ENCODE measurements around the gene HLA-DOB.
A peak's percentile ranks its signal among the peaks of the same experiment; 100 is the strongest.

HLA-DOB gene

GRCh38 chr6:32803416-32803815, 13.4 kb downstream of the HLA-DOB start:
- no peak for TF ChIP-seq CTCF (IDR thresholded peaks at IDR 0.05; ENCODE audit: low read depth, low read length)
- no peak for TF ChIP-seq EZH2phosphoT487 (IDR thresholded peaks at IDR 0.05; ENCODE audit: low read depth)
- no peaks in the 10 kb centered on the region for H3K79me2 ChIP-seq (ENCODE audit: low read length)

DNA sequence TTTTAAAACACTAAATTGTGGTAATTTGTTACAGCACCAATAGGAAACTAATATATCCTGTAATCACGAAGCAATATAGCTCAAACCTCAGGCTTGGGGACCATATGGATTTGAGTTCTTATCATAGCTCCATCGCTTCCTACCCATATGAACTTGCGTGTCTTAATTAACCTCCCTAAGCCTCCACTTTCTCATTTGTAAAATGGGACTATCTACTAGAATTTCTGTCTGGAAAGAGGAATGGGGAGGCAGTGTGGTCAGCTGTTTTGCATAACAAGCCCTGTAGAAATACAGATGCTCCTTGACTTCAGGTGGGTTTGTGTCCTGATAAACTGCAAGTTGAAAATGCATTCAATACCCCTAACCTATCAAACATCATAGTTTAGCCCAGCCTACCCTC, 17.1 kb downstream of the HLA-DOB start:
- H3K27ac ChIP-seq (ENCODE audit: low read length) = no peak overlapping the region
- peaks cover 8% of the 10 kb centered on the region; the same call in 1 of the 2 replicates for H3K27me3 ChIP-seq (ENCODE audit: low read depth, low read length)
- no peak overlapping the region for H3K4me3 ChIP-seq (ENCODE audit: low read length)
- no peak overlapping the region for H3K4me2 ChIP-seq (ENCODE audit: low read length)
- peaks cover 15% of the 10 kb centered on the region for H3K36me3 ChIP-seq (replicated peaks; ENCODE audit: low read depth, low read length)
- no peaks in the 10 kb centered on the region for H3K79me2 ChIP-seq (ENCODE audit: low read length)
- peaks cover 34% of the 10 kb centered on the region for H3K4me1 ChIP-seq (ENCODE audit: low read length)
- no peak overlapping the region for H3K9ac ChIP-seq (ENCODE audit: low read length)
- H3K9me3 ChIP-seq (ENCODE audit: insufficient read depth, low read length) = peaks cover 18% of the 10 kb centered on the region
- no peaks in the 10 kb centered on the region for H4K20me1 ChIP-seq (ENCODE audit: insufficient read depth, low read length)
- H2AFZ ChIP-seq (ENCODE audit: low read depth, low read length) = no peak overlapping the region
- TF ChIP-seq CTCF (IDR thresholded peaks at IDR 0.05; ENCODE audit: low read depth, low read length) = no peak
- no peak for TF ChIP-seq EZH2phosphoT487 (IDR thresholded peaks at IDR 0.05; ENCODE audit: low read depth)

More at GRCh38 chr6:32803416-32803815, 13.4 kb downstream of the HLA-DOB start:
- no peak overlapping the region for H3K9ac ChIP-seq (ENCODE audit: low read length)
- no peaks in the 10 kb centered on the region for H3K4me1 ChIP-seq (ENCODE audit: low read length)
- peaks cover 14% of the 10 kb centered on the region for H3K36me3 ChIP-seq (replicated peaks; ENCODE audit: low read depth, low read length)
- no peaks in the 10 kb centered on the region for H4K20me1 ChIP-seq (ENCODE audit: insufficient read depth, low read length)
- H3K4me3 ChIP-seq (ENCODE audit: low read length) = no peak overlapping the region
- peaks cover 15% of the 10 kb centered on the region for H3K9me3 ChIP-seq (ENCODE audit: insufficient read depth, low read length)
- H3K27me3 ChIP-seq (ENCODE audit: low read depth, low read length) = peaks cover 8% of the 10 kb centered on the region; the same call in 1 of the 2 replicates
- no peak overlapping the region for H3K27ac ChIP-seq (ENCODE audit: low read length)
- no peak overlapping the region for H2AFZ ChIP-seq (ENCODE audit: low read depth, low read length)
- H3K4me2 ChIP-seq (ENCODE audit: low read length) = no peak overlapping the region

GRCh38 chr6:32799168-32799567, 17.6 kb downstream of the HLA-DOB start:
- no peak overlapping the region for H3K27ac ChIP-seq (ENCODE audit: low read length)
- H3K4me2 ChIP-seq (ENCODE audit: low read length) = no peak overlapping the region
- peaks cover 18% of the 10 kb centered on the region for H3K9me3 ChIP-seq (ENCODE audit: insufficient read depth, low read length)
- no peak overlapping the region for H3K4me3 ChIP-seq (ENCODE audit: low read length)
- H4K20me1 ChIP-seq (ENCODE audit: insufficient read depth, low read length) = no peaks in the 10 kb centered on the region
- H3K9ac ChIP-seq (ENCODE audit: low read length) = no peak overlapping the region
- H3K4me1 ChIP-seq (ENCODE audit: low read length) = peaks cover 39% of the 10 kb centered on the region
- no peaks in the 10 kb centered on the region for H3K79me2 ChIP-seq (ENCODE audit: low read length)
- TF ChIP-seq EZH2phosphoT487 (IDR thresholded peaks at IDR 0.05; ENCODE audit: low read depth) (no peak), CTCF (IDR thresholded peaks at IDR 0.05; ENCODE audit: low read depth, low read length) (no peak)
- H2AFZ ChIP-seq (ENCODE audit: low read depth, low read length) = no peak overlapping the region
- H3K27me3 ChIP-seq (ENCODE audit: low read depth, low read length) = peaks cover 8% of the 10 kb centered on the region; the same call in 1 of the 2 replicates
- peaks cover 15% of the 10 kb centered on the region for H3K36me3 ChIP-seq (replicated peaks; ENCODE audit: low read depth, low read length)

DNA sequence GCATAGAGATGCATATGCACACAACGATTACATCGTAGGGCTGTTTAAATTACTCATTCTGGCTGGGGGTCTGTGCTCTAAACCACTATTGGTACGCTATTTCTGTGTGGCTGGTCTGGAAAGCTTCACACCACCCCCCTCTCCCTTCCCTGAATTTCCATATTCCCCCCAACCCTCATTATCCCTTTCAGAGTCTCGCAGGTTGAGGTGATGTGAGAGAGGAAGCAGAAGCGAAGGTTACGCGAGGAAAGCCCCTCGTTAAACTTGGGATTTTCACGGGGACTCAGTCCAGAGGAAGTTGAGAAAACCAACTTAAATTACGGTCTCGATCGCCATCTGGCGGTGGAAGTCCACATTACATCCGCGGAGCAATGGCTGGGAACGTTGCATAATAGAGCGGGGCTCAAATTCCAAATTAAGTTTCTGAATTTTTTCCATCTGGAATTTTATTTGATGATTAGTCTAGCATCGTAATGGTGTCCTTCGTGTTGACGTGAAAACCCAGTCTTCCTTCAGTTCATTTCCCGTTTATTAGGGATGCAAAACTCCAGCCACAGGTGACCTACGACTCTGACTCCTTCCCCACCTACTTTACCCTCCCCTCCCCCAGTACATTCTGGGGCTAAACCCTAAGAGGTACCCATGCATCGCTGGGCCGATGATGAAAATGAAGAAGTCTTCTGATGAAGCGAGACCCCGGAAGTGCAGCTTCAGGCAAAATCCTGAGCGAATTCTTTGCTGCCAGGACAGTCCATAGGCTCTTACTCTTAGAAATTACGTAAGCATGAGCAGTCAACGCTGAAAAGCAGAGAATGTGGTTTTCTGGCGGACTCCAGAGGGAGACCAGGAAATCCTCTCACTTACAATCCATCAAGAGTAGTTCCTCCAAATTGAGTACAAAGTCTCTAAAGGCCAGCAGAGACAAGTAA, 19.7 kb downstream of the HLA-DOB start:
- Histone ChIP-seq H3K4me2 (ENCODE audit: low read length) (peak overlapping the region; percentile 70), H3K27me3 (ENCODE audit: low read depth, low read length) (peaks cover 8% of the 10 kb centered on the region; the same call in 1 of the 2 replicates), H3K27ac (ENCODE audit: low read length) (peak overlapping the region; percentile 75), H3K4me1 (ENCODE audit: low read length) (peaks cover 53% of the 10 kb centered on the region), H3K9me3 (ENCODE audit: insufficient read depth, low read length) (peaks cover 18% of the 10 kb centered on the region), H2AFZ (ENCODE audit: low read depth, low read length) (peak overlapping the region; percentile 24), H3K4me3 (ENCODE audit: low read length) (peak overlapping the region; percentile 59), H3K9ac (ENCODE audit: low read length) (peak overlapping the region; percentile 55), H3K36me3 (replicated peaks; ENCODE audit: low read depth, low read length) (peaks cover 15% of the 10 kb centered on the region), H3K79me2 (ENCODE audit: low read length) (no peaks in the 10 kb centered on the region), H4K20me1 (ENCODE audit: insufficient read depth, low read length) (no peaks in the 10 kb centered on the region)
- TF ChIP-seq EZH2phosphoT487 (IDR thresholded peaks at IDR 0.05; ENCODE audit: low read depth) (no peak), CTCF (IDR thresholded peaks at IDR 0.05; ENCODE audit: low read depth, low read length) (peak; percentile 80)
